PC-3 (cell line): Measurements from ENCODE around the gene OCA2. TPM values are rescaled to one million over a fixed set of nuclear protein-coding genes. Genes with fewer than 3 reads are reported as not detected.

Experiments used
- ATAC-seq: fragments of 200-7000 bp; cut with Tn5 transposase; 2 replicates; pipeline ENCODE4 v1.9.1; 2020; ENCODE audit warnings: mild to moderate bottlenecking, moderate library complexity
- BruUV-seq: library from RNA; stranded (reverse); fragments of 400-500 nt; replicated peaks from 2 replicates; lab custom pipeline; 2021; lab: Mats Ljungman, UMichigan
- CTCF ChIA-PET: fragments of 300-600 bp; sonication (Branson Sonifier 250); formaldehyde crosslinking; loops from one replicate; lab custom pipeline; 2022; ENCODE audit warnings: antibody characterized with exemption; lab: Charles Lee
- POLR2A ChIA-PET: fragments of 300-600 bp; sonication (Branson Sonifier 250); formaldehyde crosslinking; loops from one replicate; lab custom pipeline; 2022; ENCODE audit warnings: antibody characterized with exemption; ENCODE audit not compliant: unreplicated experiment; lab: Charles Lee
- DNase-seq: peaks from one replicate; pipeline ENCODE4 v3.0.0-alpha.2; 2015
- H2AFZ ChIP-seq: fragments of 300-600 bp; sonication (generic); 2 replicates; pipeline ENCODE4 v1.6.0; 2016; ENCODE audit warnings: antibody characterized with exemption, low read length
- H3F3A ChIP-seq: fragments of 300-600 bp; sonication (generic); one replicate; pipeline ENCODE4 v1.6.0; 2017; ENCODE audit warnings: antibody characterized with exemption, low read length, control low read depth, mild to moderate bottlenecking; ENCODE audit not compliant: unreplicated experiment
- H3K27ac ChIP-seq: fragments of 300-600 bp; sonication (generic); 2 replicates; pipeline ENCODE4 v1.5.1; 2016; ENCODE audit warnings: mild to moderate bottlenecking, low read length
- H3K27me3 ChIP-seq: fragments of 300-600 bp; sonication (generic); 2 replicates; pipeline ENCODE4 v1.6.1; 2016; ENCODE audit warnings: low read length, mixed read lengths
- H3K36me3 ChIP-seq: fragments of 300-600 bp; sonication (generic); 2 replicates; pipeline ENCODE4 v1.6.1; 2016; ENCODE audit warnings: low read depth, mixed run types, low read length, mixed read lengths
- H3K4me1 ChIP-seq: fragments of 300-600 bp; sonication (generic); 2 replicates; pipeline ENCODE4 v1.5.1; 2016; ENCODE audit warnings: low read length; ENCODE audit not compliant: insufficient read depth
- H3K4me2 ChIP-seq: fragments of 300-600 bp; sonication (generic); 2 replicates; pipeline ENCODE4 v1.6.0; 2016; ENCODE audit warnings: low read length
- H3K4me3 ChIP-seq: fragments of 300-600 bp; sonication (generic); 2 replicates; pipeline ENCODE4 v1.5.1; 2016; ENCODE audit warnings: mild to moderate bottlenecking, low read length, mixed read lengths
- H3K79me2 ChIP-seq: fragments of 300-600 bp; sonication (generic); 2 replicates; pipeline ENCODE4 v1.6.1; 2017; ENCODE audit warnings: low read length, mixed read lengths
- H3K9ac ChIP-seq: fragments of 300-600 bp; sonication (generic); 2 replicates; pipeline ENCODE4 v1.6.0; 2016; ENCODE audit warnings: mild to moderate bottlenecking, low read length
- H3K9me2 ChIP-seq: fragments of 300-600 bp; sonication (generic); replicated peaks from 2 replicates; pipeline ENCODE4 v1.6.1; 2016; ENCODE audit warnings: mixed run types, low read length, mixed read lengths
- H3K9me3 ChIP-seq: fragments of 300-600 bp; sonication (generic); 2 replicates; pipeline ENCODE4 v1.6.1; 2016; ENCODE audit warnings: low read length, mixed read lengths
- H4K20me1 ChIP-seq: fragments of 300-600 bp; sonication (generic); 2 replicates; pipeline ENCODE4 v1.6.1; 2016; ENCODE audit warnings: low read length, mixed read lengths
- EZH2 ChIP-seq: fragments of 300-600 bp; sonication (generic); IDR thresholded peaks from one replicate; pipeline ENCODE4 v1.6.1; 2017; ENCODE audit warnings: antibody characterized with exemption, mild to moderate bottlenecking, low read length; ENCODE audit not compliant: unreplicated experiment
- EZH2phosphoT487 ChIP-seq: fragments of 300-600 bp; sonication (generic); IDR thresholded peaks from 2 replicates; pipeline ENCODE4 v1.6.1; 2018; ENCODE audit warnings: mild to moderate bottlenecking, antibody characterized with exemption, low read length, borderline replicate concordance
- intact Hi-C: fragments of 100-400 bp; cut with micrococcal nuclease; formaldehyde crosslinking; loops from 2 replicates; pipeline ENCODE4 v1.9.0; 2023
- total RNA-seq: library from RNA; depleted of rRNA; stranded (reverse); fragments of >200 nt; gene quantifications from 2 replicates; pipeline ENCODE4 v1.2.3, GENCODE V29; 2014
- TF ChIP-seq, protein P1 (sequence below): fragments of 300-600 bp; sonication (generic); conservative IDR thresholded peaks from 2 replicates; pipeline ENCODE4 v1.5.1; 2017; ENCODE audit warnings: antibody characterized with exemption, low read depth, mild to moderate bottlenecking, low read length

The OCA2 gene
- total RNA-seq, 1 experiment from 2014 or later, result not detected

GRCh38 chr15:28128031-28128430 lies 28.9 kb upstream of the OCA2 start:
- ATAC-seq, result no peak
- Histone ChIP-seq H3F3A (no peaks in the 10 kb centered on the region), H3K27ac (no peak overlapping the region), H3K4me2 (no peak overlapping the region), H3K9ac (no peak overlapping the region), H2AFZ (no peak overlapping the region), H3K79me2 (no peaks in the 10 kb centered on the region), H3K9me3 (no peaks in the 10 kb centered on the region), H3K36me3 (peaks cover 19% of the 10 kb centered on the region), H3K9me2 (no peaks in the 10 kb centered on the region), H4K20me1 (no peaks in the 10 kb centered on the region; the same call in 1 of the 2 replicates), H3K4me3 (no peak overlapping the region), H3K27me3 (no peaks in the 10 kb centered on the region), H3K4me1 (no peaks in the 10 kb centered on the region)
- POLR2A ChIA-PET, result no interaction called here
- no TSS peak for BruUV-seq
- CTCF ChIA-PET, result no interaction called here
- intact Hi-C loops, result no loop called here
- TF ChIP-seq EZH2phosphoT487, result no peak
- TF ChIP-seq EZH2, result no peak
- TF ChIP-seq, protein P1, sequence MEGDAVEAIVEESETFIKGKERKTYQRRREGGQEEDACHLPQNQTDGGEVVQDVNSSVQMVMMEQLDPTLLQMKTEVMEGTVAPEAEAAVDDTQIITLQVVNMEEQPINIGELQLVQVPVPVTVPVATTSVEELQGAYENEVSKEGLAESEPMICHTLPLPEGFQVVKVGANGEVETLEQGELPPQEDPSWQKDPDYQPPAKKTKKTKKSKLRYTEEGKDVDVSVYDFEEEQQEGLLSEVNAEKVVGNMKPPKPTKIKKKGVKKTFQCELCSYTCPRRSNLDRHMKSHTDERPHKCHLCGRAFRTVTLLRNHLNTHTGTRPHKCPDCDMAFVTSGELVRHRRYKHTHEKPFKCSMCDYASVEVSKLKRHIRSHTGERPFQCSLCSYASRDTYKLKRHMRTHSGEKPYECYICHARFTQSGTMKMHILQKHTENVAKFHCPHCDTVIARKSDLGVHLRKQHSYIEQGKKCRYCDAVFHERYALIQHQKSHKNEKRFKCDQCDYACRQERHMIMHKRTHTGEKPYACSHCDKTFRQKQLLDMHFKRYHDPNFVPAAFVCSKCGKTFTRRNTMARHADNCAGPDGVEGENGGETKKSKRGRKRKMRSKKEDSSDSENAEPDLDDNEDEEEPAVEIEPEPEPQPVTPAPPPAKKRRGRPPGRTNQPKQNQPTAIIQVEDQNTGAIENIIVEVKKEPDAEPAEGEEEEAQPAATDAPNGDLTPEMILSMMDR, result no peak
- DNase-seq, result no peak

DNA sequence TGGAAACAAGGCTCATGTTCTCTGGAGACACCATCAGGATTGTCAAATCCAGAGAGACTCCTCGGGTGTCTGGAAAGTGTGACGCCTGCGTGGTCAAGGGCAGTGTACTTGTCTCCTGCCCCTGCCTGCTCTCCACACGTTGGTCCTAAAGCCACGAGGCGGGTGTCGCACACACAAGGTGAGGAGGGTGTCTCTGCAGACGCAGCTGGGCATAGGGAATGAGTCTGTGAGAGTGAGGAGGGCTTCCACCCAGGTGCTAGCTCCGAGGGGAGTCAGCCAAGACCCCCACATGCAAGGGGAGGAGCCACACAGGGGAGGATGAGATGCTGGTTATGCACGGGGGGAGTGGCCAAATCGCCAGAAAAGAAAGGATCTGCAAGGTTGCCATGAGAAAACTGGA lies 27.9 kb upstream of the OCA2 start:
- POLR2A ChIA-PET, result no interaction called here
- Histone ChIP-seq H3K4me2 (no peak overlapping the region), H3K9ac (no peak overlapping the region), H3K27me3 (no peaks in the 10 kb centered on the region), H3K4me1 (no peaks in the 10 kb centered on the region), H3K27ac (no peak overlapping the region), H3K79me2 (no peaks in the 10 kb centered on the region), H3K4me3 (no peak overlapping the region), H3K36me3 (peaks cover 19% of the 10 kb centered on the region), H3F3A (no peaks in the 10 kb centered on the region), H2AFZ (no peak overlapping the region), H3K9me3 (no peaks in the 10 kb centered on the region), H3K9me2 (no peaks in the 10 kb centered on the region), H4K20me1 (no peaks in the 10 kb centered on the region; the same call in 1 of the 2 replicates)
- TF ChIP-seq EZH2, result no peak
- TF ChIP-seq, protein P1, result no peak
- no peak for TF ChIP-seq EZH2phosphoT487
- DNase-seq (no peak), ATAC-seq (no peak)
- BruUV-seq, result no TSS peak
- CTCF ChIA-PET, result no interaction called here
- intact Hi-C loops, result no loop called here

GRCh38 chr15:28125673-28126651 lies 26.8 kb upstream of the OCA2 start:
- Histone ChIP-seq H3F3A (no peaks in the 10 kb centered on the region), H3K4me3 (no peak overlapping the region), H3K27me3 (no peaks in the 10 kb centered on the region), H3K36me3 (peaks cover 20% of the 10 kb centered on the region; the same call in 1 of the 2 replicates), H3K79me2 (no peaks in the 10 kb centered on the region), H4K20me1 (no peaks in the 10 kb centered on the region; the same call in 1 of the 2 replicates), H3K4me2 (no peak overlapping the region), H3K9ac (no peak overlapping the region), H2AFZ (no peak overlapping the region), H3K27ac (no peak overlapping the region), H3K4me1 (no peaks in the 10 kb centered on the region), H3K9me3 (no peaks in the 10 kb centered on the region), H3K9me2 (no peaks in the 10 kb centered on the region)
- ChIA-PET CTCF (no interaction called here), POLR2A (no interaction called here)
- TF ChIP-seq EZH2, result no peak
- TF ChIP-seq, protein P1, result peak; percentile 73
- intact Hi-C loops, result no loop called here
- BruUV-seq, result no TSS peak
- peak; percentile 39 for ATAC-seq
- peak; percentile 74 for DNase-seq
